ENCODE results near the gene PPP2R5E. TPM values are rescaled to one million over a fixed set of nuclear protein-coding genes. Genes with fewer than 3 reads are reported as not detected.

PPP2R5E gene
- total RNA-seq, 1 experiment from 2014 or later: 45.0 TPM

GRCh38 chr14:63435838-63436237, 107.3 kb downstream of the PPP2R5E start:
- no peaks in the 10 kb centered on the region for H3K27me3 ChIP-seq (ENCODE audit: insufficient read depth, low read length)
- DNase-seq (ENCODE audit: low read depth, low spot score) (no peak), ATAC-seq (no peak)
- peaks cover 8% of the 10 kb centered on the region; the same call in 1 of the 2 replicates for H4K20me1 ChIP-seq (ENCODE audit: insufficient read depth)
- intact Hi-C loops (cut with micrococcal nuclease): no loop called here
- peaks cover 12 to 15% of the 10 kb centered on the region in 2 experiments for H3K4me1 ChIP-seq (ENCODE audit: control insufficient read depth in 1 of 2, insufficient read depth in 2 of 2, low read length in 2 of 2)
- H3K9me2 ChIP-seq (ENCODE audit: insufficient read depth): no peaks in the 10 kb centered on the region
- H3K9me3 ChIP-seq (ENCODE audit: control insufficient read depth in 1 of 2, insufficient read depth in 1 of 2, low read depth in 1 of 2, low read length in 2 of 2): no peaks in the 10 kb centered on the region
- no peak overlapping the region for H3K27ac ChIP-seq (ENCODE audit: low read depth, low read length)
- ChIA-PET CTCF (no interaction called here), RAD21 (ENCODE audit: low non-redundant PET in 1 of 2, low total read pairs in 2 of 2, uncharacterized antibody in 2 of 2, unreplicated experiment in 2 of 2) (no interaction called here), POLR2A (no interaction called here)
- TF ChIP-seq ELF1 (IDR thresholded peaks at IDR 0.05; ENCODE audit: borderline replicate concordance, low read depth) (no peak), CEBPB (IDR thresholded peaks at IDR 0.05; ENCODE audit: low read depth) (no peak), CTCF (IDR thresholded peaks at IDR 0.05 in 2 of 3, conservative IDR thresholded peaks at IDR 0.05 in 1 of 3; ENCODE audit: borderline replicate concordance in 1 of 3, insufficient read depth in 1 of 3, low read depth in 2 of 3, low read length in 2 of 3) (no peak), YY1 (IDR thresholded peaks at IDR 0.05; ENCODE audit: extremely low read depth, insufficient replicate concordance, low read depth, low read length) (no peak), EZH2phosphoT487 (IDR thresholded peaks at IDR 0.05; ENCODE audit: borderline replicate concordance) (no peak), JUND (IDR thresholded peaks at IDR 0.05) (no peak), FOSL1 (IDR thresholded peaks at IDR 0.05; ENCODE audit: low read depth) (no peak), POLR2A (IDR thresholded peaks at IDR 0.05; ENCODE audit: borderline replicate concordance, extremely low read depth, insufficient read depth, insufficient read length) (no peak)
- TF ChIP-seq, protein P1, sequence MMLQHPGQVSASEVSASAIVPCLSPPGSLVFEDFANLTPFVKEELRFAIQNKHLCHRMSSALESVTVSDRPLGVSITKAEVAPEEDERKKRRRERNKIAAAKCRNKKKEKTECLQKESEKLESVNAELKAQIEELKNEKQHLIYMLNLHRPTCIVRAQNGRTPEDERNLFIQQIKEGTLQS (IDR thresholded peaks at IDR 0.05): no peak
- TF ChIP-seq, protein P2, sequence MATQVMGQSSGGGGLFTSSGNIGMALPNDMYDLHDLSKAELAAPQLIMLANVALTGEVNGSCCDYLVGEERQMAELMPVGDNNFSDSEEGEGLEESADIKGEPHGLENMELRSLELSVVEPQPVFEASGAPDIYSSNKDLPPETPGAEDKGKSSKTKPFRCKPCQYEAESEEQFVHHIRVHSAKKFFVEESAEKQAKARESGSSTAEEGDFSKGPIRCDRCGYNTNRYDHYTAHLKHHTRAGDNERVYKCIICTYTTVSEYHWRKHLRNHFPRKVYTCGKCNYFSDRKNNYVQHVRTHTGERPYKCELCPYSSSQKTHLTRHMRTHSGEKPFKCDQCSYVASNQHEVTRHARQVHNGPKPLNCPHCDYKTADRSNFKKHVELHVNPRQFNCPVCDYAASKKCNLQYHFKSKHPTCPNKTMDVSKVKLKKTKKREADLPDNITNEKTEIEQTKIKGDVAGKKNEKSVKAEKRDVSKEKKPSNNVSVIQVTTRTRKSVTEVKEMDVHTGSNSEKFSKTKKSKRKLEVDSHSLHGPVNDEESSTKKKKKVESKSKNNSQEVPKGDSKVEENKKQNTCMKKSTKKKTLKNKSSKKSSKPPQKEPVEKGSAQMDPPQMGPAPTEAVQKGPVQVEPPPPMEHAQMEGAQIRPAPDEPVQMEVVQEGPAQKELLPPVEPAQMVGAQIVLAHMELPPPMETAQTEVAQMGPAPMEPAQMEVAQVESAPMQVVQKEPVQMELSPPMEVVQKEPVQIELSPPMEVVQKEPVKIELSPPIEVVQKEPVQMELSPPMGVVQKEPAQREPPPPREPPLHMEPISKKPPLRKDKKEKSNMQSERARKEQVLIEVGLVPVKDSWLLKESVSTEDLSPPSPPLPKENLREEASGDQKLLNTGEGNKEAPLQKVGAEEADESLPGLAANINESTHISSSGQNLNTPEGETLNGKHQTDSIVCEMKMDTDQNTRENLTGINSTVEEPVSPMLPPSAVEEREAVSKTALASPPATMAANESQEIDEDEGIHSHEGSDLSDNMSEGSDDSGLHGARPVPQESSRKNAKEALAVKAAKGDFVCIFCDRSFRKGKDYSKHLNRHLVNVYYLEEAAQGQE (IDR thresholded peaks at IDR 0.05; ENCODE audit: low read depth): no peak
- BruUV-seq (replicated peaks): no TSS peak
- H3K9ac ChIP-seq (ENCODE audit: low read length): no peak overlapping the region
- H3K79me2 ChIP-seq (ENCODE audit: insufficient read depth, low read length): peaks cover 69% of the 10 kb centered on the region
- H3K4me3 ChIP-seq (replicated peaks in 1 of 2; ENCODE audit: low read depth in 1 of 2, low read length in 2 of 2): no peak overlapping the region
- H2AFZ ChIP-seq (ENCODE audit: low read depth, low read length, poor library complexity, severe bottlenecking): no peak overlapping the region
- no peak overlapping the region for H3K4me2 ChIP-seq (ENCODE audit: low read length)
- H3K36me3 ChIP-seq (ENCODE audit: control insufficient read depth in 1 of 2, insufficient read depth in 2 of 2, low read length in 2 of 2): no peaks in the 10 kb centered on the region
